ENCODE data around the gene PROM1.

The PROM1 gene

DNA sequence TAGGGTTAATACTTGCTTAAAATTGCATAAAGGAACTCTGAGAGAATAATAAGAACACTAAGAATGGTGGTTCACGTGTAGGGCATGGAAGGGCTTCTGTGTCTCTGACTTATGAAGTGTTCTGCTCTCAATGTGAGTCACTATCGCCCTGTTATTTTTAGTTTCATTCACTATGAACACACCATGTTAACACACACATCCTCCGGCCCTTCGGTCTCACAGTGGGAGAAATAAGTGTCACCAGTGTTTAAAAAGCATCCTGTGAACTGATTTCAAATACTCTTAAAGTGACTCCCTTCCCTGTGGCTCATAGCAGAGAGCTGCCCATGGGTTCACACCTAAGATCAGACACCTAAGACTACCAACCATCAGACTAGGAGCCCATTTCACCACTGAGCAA lies 87.0 kb downstream of the PROM1 start:
- H3K79me1 ChIP-seq (replicated peaks; ENCODE audit: low read length, poor library complexity, severe bottlenecking) = no peaks in the 10 kb centered on the region
- no peak overlapping the region for H3K18ac ChIP-seq (ENCODE audit: low read depth in 1 of 2, low read length in 2 of 2)
- peak; percentile 10 for DNase-seq
- H3K14ac ChIP-seq (ENCODE audit: low read length in 2 of 2) = no peak overlapping the region
- H2BK5ac ChIP-seq (ENCODE audit: low read depth, low read length, poor library complexity, severe bottlenecking) = no peak overlapping the region
- H2AK5ac ChIP-seq (ENCODE audit: low read length, severe bottlenecking) = no peak overlapping the region
- H3K4me3 ChIP-seq (ENCODE audit: insufficient read depth in 1 of 2, low read depth in 1 of 2, low read length in 2 of 2) = no peak overlapping the region
- peaks cover 0 to 4% of the 10 kb centered on the region in 2 experiments for H3K36me3 ChIP-seq (ENCODE audit: control insufficient read depth in 1 of 2, insufficient read depth in 2 of 2, low read depth in 1 of 2, low read length in 2 of 2)
- H3K9me3 ChIP-seq (ENCODE audit: control insufficient read depth, low read length) = no peaks in the 10 kb centered on the region
- no peak overlapping the region for H3K4ac ChIP-seq (ENCODE audit: low read depth in 1 of 2, low read length in 2 of 2)
- H3K4me1 ChIP-seq (ENCODE audit: control insufficient read depth, insufficient read depth, low read depth, low read length) = peaks cover 2% of the 10 kb centered on the region
- H4K91ac ChIP-seq (ENCODE audit: low read length) = no peak overlapping the region
- no peak overlapping the region for H2BK12ac ChIP-seq (ENCODE audit: low read length in 2 of 2)
- no peak overlapping the region for H3K9ac ChIP-seq (ENCODE audit: low read length)
- H2BK15ac ChIP-seq (ENCODE audit: low read depth, poor library complexity, severe bottlenecking) = no peak overlapping the region
- peaks cover 0 to 27% of the 10 kb centered on the region in 2 experiments for H3K27me3 ChIP-seq (ENCODE audit: control insufficient read depth in 1 of 2, insufficient read depth in 1 of 2, low read length in 2 of 2)
- H4K8ac ChIP-seq (ENCODE audit: low read length) = no peak overlapping the region
- H3K23ac ChIP-seq (ENCODE audit: low read length in 2 of 2) = no peak overlapping the region
- H2AFZ ChIP-seq (ENCODE audit: low read depth, low read length) = no peak overlapping the region
- no peak overlapping the region for H2BK120ac ChIP-seq (ENCODE audit: low read depth, low read length)
- no peak overlapping the region for H3K4me2 ChIP-seq (ENCODE audit: low read length, poor library complexity, severe bottlenecking)
- WGBS = 87% methylated on average over 3 of the region's 4 CpGs
- no peak overlapping the region for H3K27ac ChIP-seq (ENCODE audit: low read length, poor library complexity, severe bottlenecking)

DNA sequence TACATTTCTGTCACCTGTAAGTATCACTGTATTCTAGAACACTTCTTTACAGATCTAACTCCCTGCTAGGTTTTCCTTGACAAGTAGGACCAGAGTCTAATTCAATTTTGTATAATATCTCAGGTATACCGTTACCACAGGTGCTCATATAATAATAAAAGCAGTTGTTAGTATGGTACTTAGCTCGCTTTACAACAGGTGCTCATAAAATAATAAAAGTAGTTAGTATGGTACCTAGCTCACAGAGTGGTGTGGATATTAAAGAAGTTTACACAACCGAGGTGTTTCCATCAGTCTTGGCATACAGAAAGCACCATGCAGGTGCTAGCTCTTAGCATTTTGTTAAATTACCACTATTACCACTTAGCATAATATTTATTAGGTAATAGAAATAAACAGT lies 88.0 kb downstream of the PROM1 start:
- H2AFZ ChIP-seq (ENCODE audit: low read depth, low read length) = no peak overlapping the region
- no peak overlapping the region for H3K18ac ChIP-seq (ENCODE audit: low read depth in 1 of 2, low read length in 2 of 2)
- H2BK15ac ChIP-seq (ENCODE audit: low read depth, poor library complexity, severe bottlenecking) = no peak overlapping the region
- no peak overlapping the region for H4K91ac ChIP-seq (ENCODE audit: low read length)
- H3K14ac ChIP-seq (ENCODE audit: low read length in 2 of 2) = no peak overlapping the region
- WGBS = no CpG with 5 or more reads among the region's 3 CpGs
- H3K4me2 ChIP-seq (ENCODE audit: low read length, poor library complexity, severe bottlenecking) = no peak overlapping the region
- H3K36me3 ChIP-seq (ENCODE audit: control insufficient read depth in 1 of 2, insufficient read depth in 2 of 2, low read depth in 1 of 2, low read length in 2 of 2) = peaks cover 0 to 3% of the 10 kb centered on the region in 2 experiments
- H3K27ac ChIP-seq (ENCODE audit: low read length, poor library complexity, severe bottlenecking) = no peak overlapping the region
- H3K27me3 ChIP-seq (ENCODE audit: control insufficient read depth in 1 of 2, insufficient read depth in 1 of 2, low read length in 2 of 2) = peaks cover 0 to 27% of the 10 kb centered on the region in 2 experiments
- H3K79me1 ChIP-seq (replicated peaks; ENCODE audit: low read length, poor library complexity, severe bottlenecking) = no peaks in the 10 kb centered on the region
- H3K23ac ChIP-seq (ENCODE audit: low read length in 2 of 2) = no peak overlapping the region
- H4K8ac ChIP-seq (ENCODE audit: low read length) = no peak overlapping the region
- no peak overlapping the region for H3K4ac ChIP-seq (ENCODE audit: low read depth in 1 of 2, low read length in 2 of 2)
- no peak overlapping the region for H3K9ac ChIP-seq (ENCODE audit: low read length)
- H3K4me1 ChIP-seq (ENCODE audit: control insufficient read depth, insufficient read depth, low read depth, low read length) = no peaks in the 10 kb centered on the region
- H2BK12ac ChIP-seq (ENCODE audit: low read length in 2 of 2) = no peak overlapping the region
- H2BK5ac ChIP-seq (ENCODE audit: low read depth, low read length, poor library complexity, severe bottlenecking) = no peak overlapping the region
- H2BK120ac ChIP-seq (ENCODE audit: low read depth, low read length) = no peak overlapping the region
- DNase-seq = no peak
- no peak overlapping the region for H3K4me3 ChIP-seq (ENCODE audit: insufficient read depth in 1 of 2, low read depth in 1 of 2, low read length in 2 of 2)
- H3K9me3 ChIP-seq (ENCODE audit: control insufficient read depth, low read length) = no peaks in the 10 kb centered on the region
- no peak overlapping the region for H2AK5ac ChIP-seq (ENCODE audit: low read length, severe bottlenecking)

DNA sequence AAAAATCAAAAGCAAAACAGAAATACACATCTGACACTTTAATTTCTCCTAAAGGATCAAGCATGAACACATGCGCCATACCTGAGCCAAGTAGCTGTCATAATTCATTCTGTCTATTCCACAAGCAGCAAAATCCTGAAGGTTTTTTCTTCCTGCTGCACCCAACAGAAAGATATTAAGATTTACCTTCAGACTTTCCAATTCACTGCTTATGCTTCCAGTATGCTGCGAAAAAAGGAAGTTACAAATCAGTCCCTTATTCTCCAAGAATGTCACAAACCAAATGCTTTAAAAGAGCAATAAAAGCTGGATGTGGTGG lies 91.7 kb downstream of the PROM1 start:
- Histone ChIP-seq H2AK5ac (ENCODE audit: low read length, severe bottlenecking) (no peak overlapping the region), H2BK15ac (ENCODE audit: low read depth, poor library complexity, severe bottlenecking) (no peak overlapping the region), H3K79me1 (replicated peaks; ENCODE audit: low read length, poor library complexity, severe bottlenecking) (no peaks in the 10 kb centered on the region), H3K9me3 (ENCODE audit: control insufficient read depth, low read length) (no peaks in the 10 kb centered on the region), H2BK5ac (ENCODE audit: low read depth, low read length, poor library complexity, severe bottlenecking) (no peak overlapping the region), H4K8ac (ENCODE audit: low read length) (no peak overlapping the region), H3K36me3 (ENCODE audit: control insufficient read depth in 1 of 2, insufficient read depth in 2 of 2, low read depth in 1 of 2, low read length in 2 of 2) (peaks cover 0 to 5% of the 10 kb centered on the region in 2 experiments), H3K18ac (ENCODE audit: low read depth in 1 of 2, low read length in 2 of 2) (no peak overlapping the region), H3K23ac (ENCODE audit: low read length in 2 of 2) (no peak overlapping the region), H3K27me3 (ENCODE audit: control insufficient read depth in 1 of 2, insufficient read depth in 1 of 2, low read length in 2 of 2) (peaks cover 0 to 24% of the 10 kb centered on the region in 2 experiments), H3K14ac (ENCODE audit: low read length in 2 of 2) (no peak overlapping the region), H3K4ac (ENCODE audit: low read depth in 1 of 2, low read length in 2 of 2) (no peak overlapping the region), H3K27ac (ENCODE audit: low read length, poor library complexity, severe bottlenecking) (no peak overlapping the region), H3K4me1 (ENCODE audit: control insufficient read depth, insufficient read depth, low read depth, low read length) (no peaks in the 10 kb centered on the region), H3K9ac (ENCODE audit: low read length) (no peak overlapping the region), H2BK12ac (ENCODE audit: low read length in 2 of 2) (no peak overlapping the region), H3K4me2 (ENCODE audit: low read length, poor library complexity, severe bottlenecking) (no peak overlapping the region), H2AFZ (ENCODE audit: low read depth, low read length) (no peak overlapping the region), H4K91ac (ENCODE audit: low read length) (no peak overlapping the region), H2BK120ac (ENCODE audit: low read depth, low read length) (no peak overlapping the region), H3K4me3 (ENCODE audit: insufficient read depth in 1 of 2, low read depth in 1 of 2, low read length in 2 of 2) (no peak overlapping the region)
- 73% methylated on average over 2 of the region's 2 CpGs for WGBS
- no peak for DNase-seq

DNA sequence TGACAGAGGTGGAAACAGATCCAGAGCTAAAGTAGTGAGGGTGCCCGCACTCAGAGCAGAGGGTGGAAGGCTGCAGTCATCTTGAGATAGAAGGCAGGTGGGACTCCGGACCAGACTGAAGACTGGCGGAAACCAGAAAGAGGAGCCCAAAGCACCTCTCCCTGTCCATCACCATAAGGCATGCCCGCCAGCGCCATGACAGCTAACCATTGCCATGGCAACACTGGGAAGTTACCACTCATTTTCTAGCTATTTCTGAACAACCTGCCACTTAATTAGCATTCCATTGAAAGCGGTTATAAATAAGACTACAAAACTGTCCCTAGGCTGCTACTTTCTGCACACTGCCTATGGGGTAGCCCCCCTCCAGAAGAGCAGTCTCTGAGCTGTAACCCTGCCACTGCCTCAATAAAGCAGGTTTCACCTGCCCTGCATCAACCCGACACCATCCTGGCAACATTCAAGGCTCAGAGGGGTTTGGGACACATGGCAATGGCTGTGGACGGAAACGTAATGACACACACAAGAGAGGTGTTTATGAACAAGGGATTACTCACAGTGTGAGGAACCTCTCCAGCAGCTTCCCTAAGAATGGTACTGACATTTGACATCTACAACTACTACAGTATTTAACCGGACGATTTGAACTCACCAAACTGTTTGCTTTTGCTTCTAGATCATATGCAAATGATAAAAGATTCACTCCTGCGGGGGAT lies 93.1 kb downstream of the PROM1 start:
- no peak overlapping the region for H2AFZ ChIP-seq (ENCODE audit: low read depth, low read length)
- H3K9me3 ChIP-seq (ENCODE audit: control insufficient read depth, low read length) = no peaks in the 10 kb centered on the region
- no peak overlapping the region for H2BK15ac ChIP-seq (ENCODE audit: low read depth, poor library complexity, severe bottlenecking)
- no peak overlapping the region for H3K18ac ChIP-seq (ENCODE audit: low read depth in 1 of 2, low read length in 2 of 2)
- H4K8ac ChIP-seq (ENCODE audit: low read length) = no peak overlapping the region
- no peak overlapping the region for H2BK12ac ChIP-seq (ENCODE audit: low read length in 2 of 2)
- peaks cover 0 to 22% of the 10 kb centered on the region in 2 experiments for H3K27me3 ChIP-seq (ENCODE audit: control insufficient read depth in 1 of 2, insufficient read depth in 1 of 2, low read length in 2 of 2)
- no peak overlapping the region for H2AK5ac ChIP-seq (ENCODE audit: low read length, severe bottlenecking)
- no peaks in the 10 kb centered on the region for H3K4me1 ChIP-seq (ENCODE audit: control insufficient read depth, insufficient read depth, low read depth, low read length)
- no peak overlapping the region for H2BK120ac ChIP-seq (ENCODE audit: low read depth, low read length)
- H2BK5ac ChIP-seq (ENCODE audit: low read depth, low read length, poor library complexity, severe bottlenecking) = no peak overlapping the region
- no peak overlapping the region for H3K27ac ChIP-seq (ENCODE audit: low read length, poor library complexity, severe bottlenecking)
- no peak overlapping the region for H3K4me2 ChIP-seq (ENCODE audit: low read length, poor library complexity, severe bottlenecking)
- DNase-seq = no peak
- no peak overlapping the region for H3K4ac ChIP-seq (ENCODE audit: low read depth in 1 of 2, low read length in 2 of 2)
- no peak overlapping the region for H4K91ac ChIP-seq (ENCODE audit: low read length)
- no peak overlapping the region for H3K4me3 ChIP-seq (ENCODE audit: insufficient read depth in 1 of 2, low read depth in 1 of 2, low read length in 2 of 2)
- 77% methylated on average over 9 of the region's 12 CpGs for WGBS
- H3K79me1 ChIP-seq (replicated peaks; ENCODE audit: low read length, poor library complexity, severe bottlenecking) = no peaks in the 10 kb centered on the region
- peaks cover 0 to 13% of the 10 kb centered on the region in 2 experiments for H3K36me3 ChIP-seq (ENCODE audit: control insufficient read depth in 1 of 2, insufficient read depth in 2 of 2, low read depth in 1 of 2, low read length in 2 of 2)
- H3K14ac ChIP-seq (ENCODE audit: low read length in 2 of 2) = no peak overlapping the region
- H3K9ac ChIP-seq (ENCODE audit: low read length) = no peak overlapping the region
- H3K23ac ChIP-seq (ENCODE audit: low read length in 2 of 2) = no peak overlapping the region
